WTC11 (cell line): ENCODE measurements around the gene B4GALT6. TPM values are rescaled to one million over a fixed set of nuclear protein-coding genes. Genes with fewer than 3 reads are reported as not detected.

Experiments used
- ATAC-seq: fragments of 200-7000 bp; cut with Tn5 transposase; 2 replicates; pipeline ENCODE4 v1.10.0; 2021; ENCODE audit warnings: mild to moderate bottlenecking, moderate library complexity
- CTCF ChIA-PET: fragments of 300-600 bp; sonication (Branson Sonifier 250); formaldehyde crosslinking; loops from one replicate; lab custom pipeline; 2021; ENCODE audit warnings: antibody characterized with exemption; lab: Charles Lee
- POLR2A ChIA-PET: fragments of 350-600 bp; sonication (Branson Sonifier 250); formaldehyde crosslinking; loops from one replicate; lab custom pipeline; 2021; ENCODE audit warnings: antibody characterized with exemption; lab: Charles Lee
- DNase-seq: peaks from one replicate; pipeline ENCODE4 v3.0.0; 2021; ENCODE audit warnings: low spot score
- H3K27ac Mint-ChIP-seq: 2 replicates; pipeline ENCODE4 v1.8.0; 2021; ENCODE audit warnings: mixed read lengths
- H3K27me3 Mint-ChIP-seq: 2 replicates; pipeline ENCODE4 v1.8.0; 2021; ENCODE audit warnings: low read depth, mild to moderate bottlenecking, moderate library complexity, mixed read lengths
- H3K36me3 Mint-ChIP-seq: 2 replicates; pipeline ENCODE4 v1.8.0; 2021; ENCODE audit warnings: mixed read lengths
- H3K4me1 Mint-ChIP-seq: 2 replicates; pipeline ENCODE4 v1.8.0; 2022; ENCODE audit warnings: mixed read lengths
- H3K4me3 Mint-ChIP-seq: 2 replicates; pipeline ENCODE4 v1.8.0; 2021; ENCODE audit warnings: mild to moderate bottlenecking, moderate library complexity, mixed read lengths
- H3K9me3 Mint-ChIP-seq: 2 replicates; pipeline ENCODE4 v1.8.0; 2021; ENCODE audit warnings: mixed read lengths
- AFF4 ChIP-seq: sonication (generic); formaldehyde crosslinking; IDR thresholded peaks from 2 replicates; pipeline ENCODE4 v1.8.1; 2023; ENCODE audit warnings: mild to moderate bottlenecking, missing genetic modification reagents, borderline replicate concordance
- EMX1 ChIP-seq: fragments of 250-450 bp; sonication (Bioruptor Pico); IDR thresholded peaks from 2 replicates; pipeline ENCODE4 v1.8.0; 2021; ENCODE audit warnings: mild to moderate bottlenecking
- ERG ChIP-seq: fragments of 250-450 bp; sonication (Bioruptor Pico); IDR thresholded peaks from 2 replicates; pipeline ENCODE4 v1.8.0; 2021; ENCODE audit warnings: mild to moderate bottlenecking
- FOXJ3 ChIP-seq: sonication (generic); formaldehyde crosslinking; IDR thresholded peaks from 2 replicates; pipeline ENCODE4 v1.9.0; 2021; ENCODE audit warnings: missing genetic modification reagents, mild to moderate bottlenecking, borderline replicate concordance
- JAZF1 ChIP-seq: fragments of 250-450 bp; sonication (Bioruptor Pico); IDR thresholded peaks from 2 replicates; pipeline ENCODE4 v1.9.0; 2021; ENCODE audit warnings: moderate library complexity, mild to moderate bottlenecking, inconsistent platforms
- MAX ChIP-seq: sonication (generic); formaldehyde crosslinking; IDR thresholded peaks from 2 replicates; pipeline ENCODE4 v1.8.0; 2022; ENCODE audit warnings: mild to moderate bottlenecking, missing genetic modification reagents
- MLX ChIP-seq: sonication (generic); formaldehyde crosslinking; IDR thresholded peaks from 2 replicates; pipeline ENCODE4 v1.8.1; 2023; ENCODE audit warnings: mild to moderate bottlenecking, missing genetic modification reagents, moderate library complexity
- NFATC4 ChIP-seq: fragments of 250-450 bp; sonication (Bioruptor Pico); IDR thresholded peaks from 2 replicates; pipeline ENCODE4 v1.9.0; 2021; ENCODE audit warnings: mild to moderate bottlenecking
- NFE2L1 ChIP-seq: sonication (generic); formaldehyde crosslinking; IDR thresholded peaks from 2 replicates; pipeline ENCODE4 v1.8.1; 2023; ENCODE audit warnings: missing genetic modification reagents
- SOX15 ChIP-seq: fragments of 250-450 bp; sonication (Bioruptor Pico); IDR thresholded peaks from 2 replicates; pipeline ENCODE4 v1.9.0; 2021; ENCODE audit warnings: mild to moderate bottlenecking
- TEAD1 ChIP-seq: sonication (generic); formaldehyde crosslinking; IDR thresholded peaks from 2 replicates; pipeline ENCODE4 v1.8.0; 2022; ENCODE audit warnings: mild to moderate bottlenecking, missing genetic modification reagents
- ZNF263 ChIP-seq: sonication (generic); formaldehyde crosslinking; IDR thresholded peaks from 2 replicates; pipeline ENCODE4 v1.8.1; 2022; ENCODE audit warnings: low read depth, mild to moderate bottlenecking, moderate library complexity, missing genetic modification reagents
- ZNF416 ChIP-seq: fragments of 250-450 bp; sonication (Bioruptor Pico); IDR thresholded peaks from 2 replicates; pipeline ENCODE4 v1.9.0; 2021; ENCODE audit warnings: mild to moderate bottlenecking, inconsistent platforms
- ZSCAN18 ChIP-seq: fragments of 250-450 bp; sonication (Bioruptor Pico); IDR thresholded peaks from 2 replicates; pipeline ENCODE4 v2.1.2; 2022; ENCODE audit warnings: mild to moderate bottlenecking, moderate library complexity
- total RNA-seq: library from RNA; stranded (reverse); gene quantifications from 3 replicates; pipeline ENCODE4 v1.2.3, GENCODE V29; 2021

B4GALT6 gene
- total RNA-seq, 1 experiment from 2014 or later, result 50.6 TPM

- ChIA-PET CTCF (no interaction called here), POLR2A (no interaction called here)
- no peak for DNase-seq
- H3K27me3 Mint-ChIP-seq, result no peaks in the 10 kb centered on the region
- no peak overlapping the region for H3K4me3 Mint-ChIP-seq
- no peak overlapping the region for H3K27ac Mint-ChIP-seq
- H3K36me3 Mint-ChIP-seq, result peaks cover 49% of the 10 kb centered on the region
- no peak for TF ChIP-seq ZSCAN18 (CRISPR knock-in tag)
- H3K4me1 Mint-ChIP-seq, result peaks cover 8% of the 10 kb centered on the region; the same call in 1 of the 2 replicates
- H3K9me3 Mint-ChIP-seq, result peaks cover 13% of the 10 kb centered on the region
- ATAC-seq, result no peak
These were observed 48.0 kb downstream of the B4GALT6 start for GRCh38 chr18:31636387-31636786.

GRCh38 chr18:31634331-31634713 lies 50.1 kb downstream of the B4GALT6 start:
- ChIA-PET CTCF (no interaction called here), POLR2A (no interaction called here)
- ATAC-seq, result no peak; the same call in 1 of the 2 replicates
- peaks cover 8% of the 10 kb centered on the region; the same call in 1 of the 2 replicates for H3K4me1 Mint-ChIP-seq
- TF ChIP-seq NFATC4 (CRISPR knock-in tag) (no peak), AFF4 (CRISPR knock-in tag) (no peak), MAX (CRISPR knock-in tag) (no peak), NFE2L1 (CRISPR knock-in tag) (no peak), JAZF1 (no peak), FOXJ3 (CRISPR knock-in tag) (no peak), ZNF416 (CRISPR knock-in tag) (no peak), TEAD1 (CRISPR knock-in tag) (no peak), MLX (no peak), ZSCAN18 (CRISPR knock-in tag) (no peak), ZNF263 (no peak), ERG (CRISPR knock-in tag) (no peak), SOX15 (no peak), EMX1 (CRISPR knock-in tag) (no peak)
- H3K36me3 Mint-ChIP-seq, result peaks cover 49% of the 10 kb centered on the region
- H3K9me3 Mint-ChIP-seq, result peaks cover 13% of the 10 kb centered on the region
- peak overlapping the region; percentile 57; the same call in 1 of the 2 replicates for H3K27ac Mint-ChIP-seq
- no peak for DNase-seq
- H3K4me3 Mint-ChIP-seq, result no peak overlapping the region
- H3K27me3 Mint-ChIP-seq, result no peaks in the 10 kb centered on the region
